K562 (cell line): ENCODE data around the gene ACSF2.

Source experiments
- CBFB ChIP-seq: sonication (generic); formaldehyde crosslinking; IDR thresholded peaks from 2 replicates; pipeline ENCODE4 v1.4.0; 2020; ENCODE audit warnings: mild to moderate bottlenecking, missing genetic modification reagents
- CUX1 ChIP-seq: fragments of 200-800 bp; sonication (Bioruptor generic); IDR thresholded peaks from 2 replicates; pipeline ENCODE4 v1.6.1; 2016; ENCODE audit warnings: missing genetic modification characterization, missing compliant biosample characterization
- KAT7 ChIP-seq: sonication (generic); formaldehyde crosslinking; IDR thresholded peaks from 2 replicates; pipeline ENCODE4 v1.8.0; 2022; ENCODE audit warnings: missing genetic modification reagents, mild to moderate bottlenecking, borderline replicate concordance
- SP2 ChIP-seq: IDR thresholded peaks from 2 replicates; pipeline ENCODE4 v1.6.1; 2011; ENCODE audit warnings: mild to moderate bottlenecking, low read depth, low read length, moderate library complexity; ENCODE audit not compliant: poor library complexity, severe bottlenecking; ENCODE audit errors: extremely low read depth
- TAF1 ChIP-seq: IDR thresholded peaks from 2 replicates; pipeline ENCODE4 v1.6.1; 2011; ENCODE audit warnings: mild to moderate bottlenecking, low read length, moderate library complexity; ENCODE audit not compliant: insufficient read depth, control insufficient read depth, severe bottlenecking; ENCODE audit errors: extremely low read depth
- ZKSCAN1 ChIP-seq: fragments of 150-350 bp; IDR thresholded peaks from 2 replicates; pipeline ENCODE4 v1.6.1; 2016; ENCODE audit warnings: low read depth, low read length
- TF ChIP-seq, protein P1 (sequence below): sonication (generic); formaldehyde crosslinking; IDR thresholded peaks from 2 replicates; pipeline ENCODE4 v1.8.0; 2022; ENCODE audit warnings: mild to moderate bottlenecking, low read depth, missing genetic modification reagents

DNA sequence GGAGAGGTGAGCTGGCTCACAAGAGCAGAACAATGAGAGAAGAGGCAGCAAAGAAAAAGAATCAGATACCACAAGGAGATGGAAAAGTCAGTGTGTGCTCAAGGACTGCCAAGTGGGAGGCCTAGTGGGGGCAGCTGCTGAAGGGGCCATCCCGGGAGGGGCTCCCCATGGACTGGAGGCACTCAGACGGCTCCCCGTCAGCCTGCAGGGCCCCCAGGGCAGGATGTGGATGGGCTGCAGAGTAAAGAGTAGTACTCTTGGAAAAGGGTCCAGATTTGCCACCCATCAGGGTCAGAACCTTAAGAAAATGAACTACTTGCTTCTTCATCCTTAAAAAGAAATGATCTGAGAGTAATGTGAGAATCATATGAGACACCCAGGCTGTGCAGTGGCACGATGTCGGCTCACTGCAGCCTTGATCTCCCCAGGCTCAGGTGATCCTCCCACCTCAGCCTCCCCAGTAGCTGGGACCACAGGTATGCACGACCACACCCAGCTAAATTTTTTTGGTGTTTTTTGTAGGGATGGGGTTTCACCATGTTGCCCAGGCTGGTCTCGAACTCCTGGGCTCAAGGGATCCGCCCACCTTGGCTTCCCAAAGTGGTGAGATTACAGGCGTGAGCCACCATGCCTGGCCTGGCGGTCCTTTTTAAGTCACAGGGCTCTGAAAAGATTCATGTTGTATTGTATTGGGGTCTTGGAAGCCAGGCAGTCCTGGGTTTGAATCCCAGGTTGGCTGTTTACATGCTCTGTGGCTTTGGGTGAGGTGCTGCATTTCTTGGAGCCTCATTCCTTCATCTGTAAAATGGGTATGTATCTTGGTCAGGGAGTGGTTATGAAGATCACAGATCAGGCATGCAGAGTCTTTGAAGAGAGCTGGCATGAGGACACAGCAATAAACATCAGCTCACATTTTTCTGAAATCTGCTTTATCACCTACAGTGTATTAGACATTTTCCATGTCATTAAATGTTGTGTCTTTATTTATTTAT is 15.1 kb downstream of the ACSF2 start:
- TF ChIP-seq CBFB (CRISPR knock-in tag) (no peak), SP2 (no peak), CUX1 (CRISPR knock-in tag) (no peak), ZKSCAN1 (no peak), TAF1 (no peak), KAT7 (CRISPR knock-in tag) (no peak)
- TF ChIP-seq, protein P1, sequence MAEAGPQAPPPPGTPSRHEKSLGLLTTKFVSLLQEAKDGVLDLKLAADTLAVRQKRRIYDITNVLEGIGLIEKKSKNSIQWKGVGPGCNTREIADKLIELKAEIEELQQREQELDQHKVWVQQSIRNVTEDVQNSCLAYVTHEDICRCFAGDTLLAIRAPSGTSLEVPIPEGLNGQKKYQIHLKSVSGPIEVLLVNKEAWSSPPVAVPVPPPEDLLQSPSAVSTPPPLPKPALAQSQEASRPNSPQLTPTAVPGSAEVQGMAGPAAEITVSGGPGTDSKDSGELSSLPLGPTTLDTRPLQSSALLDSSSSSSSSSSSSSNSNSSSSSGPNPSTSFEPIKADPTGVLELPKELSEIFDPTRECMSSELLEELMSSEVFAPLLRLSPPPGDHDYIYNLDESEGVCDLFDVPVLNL (CRISPR knock-in tag) = no peak
